Right lobe of liver (tissue), 4 donors: ENCODE data around the gene C1orf116.

Experiments
- CTCF ChIP-seq, 4 donors: fragments of 200-600 bp in 3 of 4; fragments of 450-650 bp in 1 of 4; IDR thresholded peaks; one replicate each; pipeline versions ENCODE4 v1.5.1 to v1.8.0; 2016 to 2022; ENCODE audit warnings: antibody characterized with exemption in 4 of 4, mild to moderate bottlenecking in 2 of 4
- POLR2A ChIP-seq: fragments of 450-650 bp; IDR thresholded peaks from one replicate; pipeline ENCODE4 v1.6.1; 2017; ENCODE audit warnings: antibody characterized with exemption, mild to moderate bottlenecking
- donor health status: DM: no; HTN: no; CAD: no.
- donor health status: DM: no; HTN: no; CAD: no.
- donor health status: DM: no; HTN: yes; CAD: no.

- TF ChIP-seq CTCF (IDR thresholded peaks at IDR 0.05) = no peak
- TF ChIP-seq POLR2A = no peak
Observed at GRCh38 chr1:207025146-207025880, 7.2 kb downstream of the C1orf116 start.
